GM12872 (cell line): ENCODE measurements around the gene MCC.

ENCODE experiments used
- CTCF ChIP-seq: IDR thresholded peaks from 3 replicates; pipeline ENCODE4 v1.5.1; 2011; ENCODE audit warnings: low read depth, mild to moderate bottlenecking, low read length, moderate library complexity; ENCODE audit not compliant: insufficient read depth

Gene MCC

GRCh38 chr5:113132564-113132963 is 355.7 kb downstream of the MCC start:
- TF ChIP-seq CTCF = no peak

- no peak for TF ChIP-seq CTCF
Measured at GRCh38 chr5:113128641-113129330, 359.5 kb downstream of the MCC start.

DNA sequence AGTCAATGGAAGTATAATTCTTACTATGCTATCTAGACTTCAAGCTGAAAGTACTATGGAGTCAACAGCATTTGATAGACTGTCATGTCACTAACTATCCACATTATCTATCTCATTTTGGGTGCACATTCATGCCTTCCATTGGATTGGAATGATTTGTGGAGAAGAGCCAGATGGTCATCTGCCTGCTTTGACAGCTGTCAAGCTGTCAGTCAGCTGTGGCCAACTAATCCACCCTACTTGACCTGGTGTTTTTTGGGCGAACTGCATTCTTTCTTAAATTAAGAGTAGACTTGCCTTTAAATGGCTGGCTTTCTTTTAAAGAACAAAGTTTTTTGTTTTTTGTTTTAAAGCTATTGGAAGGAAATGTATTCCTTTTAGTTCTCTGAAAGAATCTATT is 360.2 kb downstream of the MCC start:
- TF ChIP-seq CTCF = no peak

DNA sequence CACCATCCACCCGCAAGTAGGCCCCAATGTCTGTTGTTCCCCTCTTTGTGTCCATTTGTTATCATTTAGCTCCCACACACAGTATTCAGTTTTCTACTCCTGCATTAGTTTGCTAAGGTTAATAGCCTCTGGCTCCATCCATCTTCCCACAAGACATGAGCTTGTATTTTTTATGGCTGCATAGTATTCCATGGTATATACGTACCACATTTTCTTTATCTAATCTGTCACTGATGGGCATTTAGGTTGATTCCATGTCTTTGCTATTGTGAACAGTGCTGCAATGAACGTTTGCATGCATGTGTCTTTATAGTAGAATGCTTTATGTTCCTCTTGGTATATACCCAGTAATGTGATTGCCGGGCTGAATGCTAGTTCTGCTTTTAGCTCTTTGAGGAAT is 361.2 kb downstream of the MCC start:
- no peak for TF ChIP-seq CTCF

GRCh38 chr5:113125371-113125770 is 362.9 kb downstream of the MCC start:
- TF ChIP-seq CTCF = no peak

DNA sequence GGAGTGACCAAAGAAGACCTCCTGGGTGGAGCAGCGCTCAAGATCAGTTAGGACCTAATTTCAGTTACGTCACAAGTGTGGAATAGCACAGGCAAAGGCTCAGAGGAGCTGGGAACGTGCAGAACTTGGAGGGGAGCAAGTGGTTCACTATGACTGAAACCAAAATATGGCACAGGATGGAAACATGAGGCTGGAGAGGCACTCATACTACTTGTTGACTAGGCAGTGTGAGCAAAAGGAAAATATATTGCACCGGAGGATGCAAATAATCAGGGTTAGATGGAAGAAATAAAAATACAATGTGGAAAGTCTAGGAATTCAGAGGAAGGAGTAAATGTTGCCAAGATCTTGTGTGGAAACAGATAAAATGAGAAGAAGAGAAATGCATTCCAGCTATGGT is 363.3 kb downstream of the MCC start:
- TF ChIP-seq CTCF = no peak

- no peak for TF ChIP-seq CTCF
Measured at GRCh38 chr5:113124265-113124664, 364.0 kb downstream of the MCC start.
